Measurements from ENCODE around the gene MED12. TPM values are rescaled to one million over a fixed set of nuclear protein-coding genes. Genes with fewer than 3 reads are reported as not detected.

MED12 gene
- total RNA-seq, 1 donor from 2014 or later, result 27.0 TPM

DNA sequence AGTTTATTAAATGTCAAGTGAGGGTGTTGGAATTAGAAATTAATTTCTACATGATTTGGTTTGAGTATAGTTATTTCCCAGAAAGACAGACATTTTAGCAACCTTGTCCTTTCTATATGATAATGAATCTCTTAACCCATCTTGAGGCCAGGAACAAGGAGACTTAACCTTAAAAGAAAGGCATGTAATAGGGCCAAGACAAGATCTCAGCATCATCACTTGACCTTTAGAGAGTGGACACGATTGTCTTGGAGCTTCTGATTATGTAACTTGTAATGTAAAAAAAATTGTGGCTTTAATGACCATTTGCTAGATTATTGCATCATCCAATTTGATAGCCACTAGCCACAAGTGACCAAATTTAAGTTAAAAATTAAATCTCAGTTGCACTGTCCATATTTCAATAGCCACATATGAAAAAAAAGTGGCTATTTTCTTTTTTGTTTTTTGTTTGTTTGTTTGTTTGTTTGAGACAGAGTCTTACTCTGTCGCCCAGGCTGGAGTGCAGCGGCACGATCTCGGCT is 36.2 kb upstream of the MED12 start:
- Histone ChIP-seq H3K36me3 (no peaks in the 10 kb centered on the region), H3K79me2 (ENCODE audit: low read depth) (no peaks in the 10 kb centered on the region), H3K9me3 (ENCODE audit: low read depth) (no peaks in the 10 kb centered on the region), H2AFZ (replicated peaks) (no peak overlapping the region), H3K4me2 (no peak overlapping the region), H3K9ac (no peak overlapping the region), H3K4me1 (no peaks in the 10 kb centered on the region), H4K20me1 (ENCODE audit: low read depth) (no peaks in the 10 kb centered on the region), H3K27me3 (no peaks in the 10 kb centered on the region), H3K4me3 (no peak overlapping the region), H3F3A (ENCODE audit: low read depth) (no peaks in the 10 kb centered on the region), H3K27ac (no peak overlapping the region)
- no peak for DNase-seq (ENCODE audit: low spot score)
- Mint-ChIP-seq H3K27ac (no peak overlapping the region), H3K4me3 (no peak overlapping the region), H3K36me3 (no peaks in the 10 kb centered on the region), H3K27me3 (ENCODE audit: insufficient read depth, low read depth) (no peaks in the 10 kb centered on the region), H3K9me3 (no peaks in the 10 kb centered on the region), H3K4me1 (no peaks in the 10 kb centered on the region)
- no peak for TF ChIP-seq EZH2 (IDR thresholded peaks at IDR 0.05)
- TF ChIP-seq EZH2phosphoT487 (IDR thresholded peaks at IDR 0.05), result no peak
- TF ChIP-seq CTCF (IDR thresholded peaks at IDR 0.05), result no peak

DNA sequence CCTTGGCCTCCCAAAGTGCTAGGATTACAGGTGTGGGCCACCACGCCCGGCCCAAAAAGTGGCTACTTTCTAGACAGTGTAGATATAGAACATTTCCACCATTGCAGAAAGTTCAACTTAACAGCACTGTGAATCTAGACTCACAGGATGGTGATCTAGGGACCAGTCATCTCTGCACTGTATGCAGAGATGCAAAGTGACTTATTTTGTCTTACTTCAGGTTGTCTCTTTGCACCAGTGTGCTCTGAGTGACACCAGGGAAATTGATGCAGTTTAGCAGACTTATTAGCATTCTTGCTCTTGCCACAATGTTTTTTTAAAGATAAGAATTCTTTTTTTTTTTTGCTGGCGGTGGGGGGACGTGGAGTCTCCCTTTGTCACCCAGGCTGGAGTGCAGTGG is 35.6 kb upstream of the MED12 start:
- Histone ChIP-seq H2AFZ (replicated peaks) (no peak overlapping the region), H4K20me1 (ENCODE audit: low read depth) (no peaks in the 10 kb centered on the region), H3K27ac (no peak overlapping the region), H3K36me3 (no peaks in the 10 kb centered on the region), H3K27me3 (no peaks in the 10 kb centered on the region), H3K4me1 (no peaks in the 10 kb centered on the region), H3F3A (ENCODE audit: low read depth) (no peaks in the 10 kb centered on the region), H3K9ac (no peak overlapping the region), H3K79me2 (ENCODE audit: low read depth) (no peaks in the 10 kb centered on the region), H3K9me3 (ENCODE audit: low read depth) (no peaks in the 10 kb centered on the region), H3K4me2 (no peak overlapping the region), H3K4me3 (no peak overlapping the region)
- Mint-ChIP-seq H3K4me3 (no peak overlapping the region), H3K27ac (no peak overlapping the region), H3K27me3 (ENCODE audit: insufficient read depth, low read depth) (no peaks in the 10 kb centered on the region), H3K4me1 (no peaks in the 10 kb centered on the region), H3K9me3 (no peaks in the 10 kb centered on the region), H3K36me3 (no peaks in the 10 kb centered on the region)
- DNase-seq (ENCODE audit: low spot score), result no peak
- TF ChIP-seq EZH2phosphoT487 (IDR thresholded peaks at IDR 0.05) (no peak), EZH2 (IDR thresholded peaks at IDR 0.05) (no peak), CTCF (IDR thresholded peaks at IDR 0.05) (no peak)

GRCh38 chrX:71085900-71086299 is 32.5 kb upstream of the MED12 start:
- Histone ChIP-seq H3K9ac (no peak overlapping the region), H3K4me2 (no peak overlapping the region), H2AFZ (replicated peaks) (no peak overlapping the region), H3K9me3 (ENCODE audit: low read depth) (no peaks in the 10 kb centered on the region), H4K20me1 (ENCODE audit: low read depth) (no peaks in the 10 kb centered on the region), H3K27ac (no peak overlapping the region), H3F3A (ENCODE audit: low read depth) (no peaks in the 10 kb centered on the region), H3K36me3 (no peaks in the 10 kb centered on the region), H3K4me3 (no peak overlapping the region), H3K4me1 (no peaks in the 10 kb centered on the region), H3K27me3 (no peaks in the 10 kb centered on the region), H3K79me2 (ENCODE audit: low read depth) (no peaks in the 10 kb centered on the region)
- H3K9me3 Mint-ChIP-seq, result no peaks in the 10 kb centered on the region
- no peak overlapping the region for H3K4me3 Mint-ChIP-seq
- no peak overlapping the region for H3K27ac Mint-ChIP-seq
- no peaks in the 10 kb centered on the region for H3K27me3 Mint-ChIP-seq (ENCODE audit: insufficient read depth, low read depth)
- H3K4me1 Mint-ChIP-seq, result no peaks in the 10 kb centered on the region
- TF ChIP-seq EZH2 (IDR thresholded peaks at IDR 0.05) (no peak), CTCF (IDR thresholded peaks at IDR 0.05) (no peak), EZH2phosphoT487 (IDR thresholded peaks at IDR 0.05) (no peak)
- no peak for DNase-seq (ENCODE audit: low spot score)
- H3K36me3 Mint-ChIP-seq, result no peaks in the 10 kb centered on the region
